HG03039 (cell line): ENCODE results near the gene NCDN.
A peak's percentile ranks its signal among the peaks of the same experiment; 100 is the strongest.

ENCODE experiments used
- ATAC-seq: cut with Tn5 transposase; IDR thresholded peaks from one replicate; pipeline ENCODE4 v1.9.1; 2021; ENCODE audit warnings: mild to moderate bottlenecking, moderate library complexity; ENCODE audit not compliant: unreplicated experiment

The NCDN gene

DNA sequence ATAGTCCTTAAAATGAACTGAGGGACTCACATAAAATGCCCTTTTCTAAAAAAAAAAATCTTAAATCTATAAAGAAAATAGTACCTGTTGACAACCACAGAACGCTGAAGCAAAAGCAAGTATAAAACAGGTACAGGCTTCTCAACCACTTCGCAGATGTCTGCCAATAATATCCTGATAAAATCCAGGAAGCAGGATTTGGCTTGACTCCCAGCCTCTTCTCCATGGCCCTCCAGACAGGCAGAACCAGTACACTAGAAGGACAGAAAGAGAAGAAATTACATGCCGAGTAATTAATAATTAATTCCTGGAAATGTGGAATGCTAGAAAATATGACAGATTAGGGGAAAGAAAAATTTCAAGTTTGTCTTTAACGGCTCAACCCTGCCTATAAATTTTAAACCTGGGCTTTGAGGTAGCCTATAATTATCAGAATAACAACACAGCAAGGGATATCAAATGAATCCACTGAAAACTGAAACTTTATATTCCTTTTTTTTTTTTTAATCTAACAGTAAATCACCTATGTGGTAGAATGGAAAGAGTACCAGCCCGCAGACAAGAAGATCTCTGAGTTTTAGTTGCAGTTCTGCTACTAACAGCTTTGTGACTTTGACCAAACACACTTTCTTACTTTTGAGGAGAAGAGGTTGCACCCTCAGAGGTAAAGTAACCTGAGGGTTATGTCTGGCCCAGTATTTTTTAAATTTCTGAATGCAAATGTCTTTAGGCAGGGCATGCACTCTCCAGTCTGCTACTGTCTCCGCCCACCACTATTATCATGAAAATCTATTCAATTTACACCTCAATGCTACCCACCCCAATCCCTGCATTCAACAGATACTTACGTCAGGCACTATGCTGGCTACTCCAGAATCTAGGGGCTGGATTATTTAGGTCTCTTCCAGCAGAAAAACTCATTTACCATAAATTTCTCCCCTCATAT, 3.1 kb upstream of the NCDN start:
- no peak for ATAC-seq

DNA sequence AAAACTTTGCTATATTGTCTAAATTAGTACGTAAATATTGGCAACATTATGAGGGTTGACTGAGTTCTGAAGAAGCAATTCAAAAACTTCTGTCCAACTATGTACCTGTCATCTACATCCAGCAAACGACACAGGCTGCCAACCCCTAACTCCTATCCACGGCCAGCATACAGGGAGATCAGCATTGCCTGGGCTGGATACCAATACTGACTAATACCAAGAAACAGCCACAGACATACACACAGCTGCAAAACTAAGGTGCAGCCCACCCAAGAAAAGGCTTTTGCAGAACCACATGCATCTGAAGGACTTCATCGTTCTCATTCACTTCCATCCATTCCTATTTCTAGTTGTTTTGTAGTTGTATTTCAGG, 2.4 kb upstream of the NCDN start:
- no peak for ATAC-seq

DNA sequence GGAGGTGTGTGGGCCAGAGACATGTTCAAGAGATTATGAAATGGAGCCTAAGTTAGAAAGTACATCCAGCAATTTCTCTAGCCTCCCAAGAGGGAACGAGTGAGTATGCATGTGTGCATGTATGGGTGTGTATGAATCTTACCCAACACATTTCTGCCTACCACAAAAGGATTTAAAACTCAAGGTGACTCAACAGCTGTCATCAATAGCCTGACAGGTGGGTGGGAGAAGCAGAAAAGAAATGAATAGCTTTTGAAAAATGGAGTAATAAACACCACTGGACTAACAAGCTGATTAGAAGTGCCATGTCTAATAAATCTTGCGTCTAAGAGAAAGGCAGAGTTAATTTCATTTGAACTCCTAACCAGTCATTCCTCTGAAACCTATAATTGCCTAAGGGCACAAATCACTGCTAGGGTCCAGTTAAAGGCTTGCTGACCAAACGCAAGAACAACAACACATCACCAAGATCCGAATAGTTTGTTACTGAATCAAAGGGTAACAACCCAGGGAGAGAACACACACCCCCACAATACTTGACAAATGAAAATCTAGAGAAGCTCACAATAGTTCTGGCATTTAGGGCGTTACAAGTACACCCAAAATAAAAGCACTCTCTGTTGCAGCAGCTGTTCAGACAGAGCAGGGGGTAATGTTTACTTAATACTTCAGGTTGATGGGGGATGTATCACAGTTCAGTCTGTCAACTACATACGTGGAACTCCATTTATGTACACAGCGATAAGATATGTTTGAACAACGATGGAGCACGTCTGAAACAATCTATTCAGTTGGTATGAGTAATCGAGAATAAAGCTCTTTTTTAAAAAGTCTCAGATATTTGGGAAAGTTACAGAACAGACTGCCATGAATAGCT, 1.8 kb upstream of the NCDN start:
- no peak for ATAC-seq

DNA sequence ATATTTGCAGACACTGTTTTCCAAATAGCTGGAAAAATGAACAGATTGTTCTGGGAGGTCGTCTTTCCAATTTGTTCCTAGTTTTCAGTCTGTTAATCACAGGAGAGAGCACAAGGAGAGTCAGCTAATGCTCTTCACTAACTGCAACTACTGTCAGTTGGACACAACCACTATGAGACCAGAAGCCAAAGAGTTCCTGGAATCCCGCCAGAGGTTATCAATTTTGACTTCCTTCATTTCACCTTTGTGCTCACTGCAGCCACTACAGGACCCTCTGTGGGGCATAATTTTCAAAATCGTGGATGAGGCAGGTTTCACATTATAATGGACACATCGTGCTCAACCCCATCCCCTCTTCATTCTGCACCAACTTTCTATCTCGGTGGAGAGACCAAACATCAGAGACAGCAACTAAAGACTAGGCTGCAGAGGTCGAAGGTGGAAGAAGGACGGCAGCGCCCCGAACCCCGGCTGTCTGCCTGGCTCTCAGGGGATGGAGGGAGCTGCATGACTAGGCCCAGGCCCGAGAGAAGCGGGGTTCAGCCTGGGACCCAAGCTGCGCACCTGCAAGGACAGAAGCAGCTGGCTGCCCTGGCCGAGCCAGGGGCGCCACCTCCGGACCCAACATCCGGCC, 998 bp upstream of the NCDN start:
- peak; percentile 28 for ATAC-seq

DNA sequence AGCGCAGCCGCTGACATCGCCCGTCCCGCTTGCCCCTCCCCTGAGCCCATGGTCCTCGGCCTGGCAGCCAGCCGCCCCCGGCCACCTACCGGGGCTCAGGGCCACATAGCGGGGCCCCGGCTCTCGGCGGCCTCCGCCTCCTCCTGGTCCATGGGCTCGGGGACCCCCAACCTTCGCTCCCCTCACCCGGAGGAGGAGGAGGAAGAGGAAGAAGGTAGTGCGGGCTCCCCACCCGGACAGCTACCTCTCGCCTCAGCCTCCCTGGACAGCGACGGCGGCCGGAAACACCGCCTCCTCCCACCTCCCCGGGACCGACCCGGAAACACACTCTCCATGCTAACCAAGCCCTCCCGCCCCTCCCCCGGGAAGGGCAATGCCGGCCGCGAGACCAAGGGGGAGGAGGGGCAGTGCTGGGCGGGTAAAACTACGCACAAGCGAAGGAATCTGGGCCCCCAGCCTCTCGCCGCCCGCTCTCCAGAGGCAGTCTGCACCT, 435 bp upstream of the NCDN start, which contains the start of gene KIAA0319L:
KIAA0319L (minus strand) TSS at position 286 of the 493 bp plus-strand sequence. CDS start 2,912 bp downstream, outside the sequence.
- peak; percentile 69 for ATAC-seq

DNA sequence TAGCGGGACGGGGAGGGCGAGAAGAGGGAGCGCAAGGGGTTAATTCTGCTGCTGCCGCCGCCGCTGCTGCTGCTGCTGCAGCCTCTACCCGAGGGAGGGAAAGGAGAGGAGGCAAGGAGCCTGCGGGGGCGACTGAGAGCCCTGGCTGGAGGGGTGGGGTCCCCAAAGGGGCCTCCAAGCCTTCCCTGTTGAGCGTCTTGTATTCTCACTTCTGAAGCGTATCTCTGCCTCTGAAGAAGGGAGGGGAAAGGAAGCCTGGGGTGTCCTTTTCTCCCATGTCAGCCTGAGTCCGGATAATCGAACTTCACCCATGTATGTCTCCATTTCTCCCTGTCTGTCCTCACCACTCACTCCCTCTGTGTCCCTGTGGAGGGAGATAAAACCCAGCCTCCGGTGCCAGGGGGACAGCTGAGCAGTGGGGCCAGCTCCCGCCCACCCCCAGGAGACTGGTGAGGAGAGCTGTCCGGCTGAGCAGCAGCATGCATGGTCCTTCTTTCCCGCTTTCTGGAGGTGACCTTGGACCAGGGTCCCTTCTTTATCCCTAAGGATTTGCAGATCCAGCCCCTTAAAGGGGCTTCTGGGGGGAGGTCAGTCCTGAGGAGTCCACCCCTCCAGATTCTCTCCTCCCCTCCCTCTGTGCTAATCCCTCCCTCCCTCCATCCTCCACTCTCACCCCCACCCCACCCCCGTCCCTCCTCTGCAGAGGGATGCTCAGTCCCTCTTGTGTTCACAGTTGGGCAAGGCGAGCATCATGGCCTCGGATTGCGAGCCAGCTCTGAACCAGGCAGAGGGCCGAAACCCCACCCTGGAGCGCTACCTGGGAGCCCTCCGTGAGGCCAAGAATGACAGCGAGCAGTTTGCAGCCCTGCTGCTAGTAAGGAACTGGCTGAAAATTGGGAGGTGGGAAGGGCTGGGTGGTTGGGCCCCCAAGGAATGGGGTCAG, 1.0 kb downstream of the NCDN start:
- ATAC-seq: no peak

DNA sequence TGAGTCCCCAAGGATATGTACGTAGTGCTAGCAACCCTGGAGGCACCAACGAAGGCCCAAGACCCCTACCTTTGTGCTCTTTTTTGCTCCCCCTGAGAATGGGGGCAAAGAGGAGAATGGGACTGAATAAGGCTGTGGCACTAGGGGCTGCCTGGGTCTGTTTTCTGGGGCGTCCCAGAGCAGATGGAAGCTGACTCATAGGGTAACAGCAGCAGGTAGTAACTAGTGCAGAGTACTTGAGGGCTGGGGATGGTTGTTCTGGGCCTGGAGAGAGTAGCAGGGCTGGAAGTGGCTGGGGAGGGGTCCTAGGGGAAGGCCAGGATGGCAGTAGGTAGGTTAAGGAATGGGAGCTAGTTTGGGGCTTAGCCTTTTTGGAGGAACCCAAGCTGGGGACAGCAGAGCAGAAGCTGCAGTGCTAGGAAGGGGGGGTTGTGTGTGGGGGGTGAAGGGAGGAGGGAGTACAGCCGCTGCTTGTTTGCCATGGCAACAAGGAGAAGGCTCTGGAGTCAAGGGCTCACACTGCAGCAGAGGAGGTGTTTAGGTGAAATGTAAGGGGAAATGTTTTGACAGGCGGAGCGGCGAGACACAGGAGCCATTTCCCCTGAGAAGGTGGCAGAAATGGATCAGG, 1.8 kb downstream of the NCDN start:
- no peak for ATAC-seq

DNA sequence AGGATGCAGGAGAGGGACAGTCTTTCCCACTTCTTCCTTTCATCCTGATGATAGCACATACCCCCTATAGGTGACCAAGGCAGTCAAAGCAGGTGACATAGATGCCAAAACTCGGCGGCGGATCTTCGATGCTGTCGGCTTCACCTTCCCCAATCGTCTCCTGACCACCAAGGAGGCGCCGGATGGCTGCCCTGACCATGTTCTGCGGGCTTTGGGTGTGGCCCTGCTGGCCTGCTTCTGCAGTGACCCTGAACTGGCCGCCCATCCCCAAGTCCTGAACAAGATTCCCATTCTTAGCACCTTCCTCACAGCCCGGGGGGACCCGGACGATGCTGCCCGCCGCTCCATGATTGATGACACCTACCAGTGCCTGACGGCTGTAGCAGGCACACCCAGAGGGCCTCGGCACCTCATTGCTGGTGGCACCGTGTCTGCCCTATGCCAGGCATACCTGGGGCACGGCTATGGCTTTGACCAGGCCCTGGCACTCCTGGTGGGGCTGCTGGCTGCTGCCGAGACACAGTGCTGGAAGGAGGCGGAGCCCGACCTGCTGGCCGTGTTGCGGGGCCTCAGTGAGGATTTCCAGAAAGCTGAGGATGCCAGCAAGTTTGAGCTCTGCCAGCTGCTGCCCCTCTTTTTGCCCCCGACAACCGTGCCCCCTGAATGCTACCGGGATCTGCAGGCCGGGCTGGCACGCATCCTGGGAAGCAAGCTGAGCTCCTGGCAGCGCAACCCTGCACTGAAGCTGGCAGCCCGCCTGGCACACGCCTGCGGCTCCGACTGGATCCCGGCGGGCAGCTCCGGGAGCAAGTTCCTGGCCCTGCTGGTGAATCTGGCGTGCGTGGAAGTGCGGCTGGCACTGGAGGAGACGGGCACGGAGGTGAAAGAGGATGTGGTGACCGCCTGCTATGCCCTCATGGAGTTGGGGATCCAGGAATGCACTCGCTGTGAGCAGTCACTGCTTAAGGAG, 2.9 kb downstream of the NCDN start:
- no peak for ATAC-seq

DNA sequence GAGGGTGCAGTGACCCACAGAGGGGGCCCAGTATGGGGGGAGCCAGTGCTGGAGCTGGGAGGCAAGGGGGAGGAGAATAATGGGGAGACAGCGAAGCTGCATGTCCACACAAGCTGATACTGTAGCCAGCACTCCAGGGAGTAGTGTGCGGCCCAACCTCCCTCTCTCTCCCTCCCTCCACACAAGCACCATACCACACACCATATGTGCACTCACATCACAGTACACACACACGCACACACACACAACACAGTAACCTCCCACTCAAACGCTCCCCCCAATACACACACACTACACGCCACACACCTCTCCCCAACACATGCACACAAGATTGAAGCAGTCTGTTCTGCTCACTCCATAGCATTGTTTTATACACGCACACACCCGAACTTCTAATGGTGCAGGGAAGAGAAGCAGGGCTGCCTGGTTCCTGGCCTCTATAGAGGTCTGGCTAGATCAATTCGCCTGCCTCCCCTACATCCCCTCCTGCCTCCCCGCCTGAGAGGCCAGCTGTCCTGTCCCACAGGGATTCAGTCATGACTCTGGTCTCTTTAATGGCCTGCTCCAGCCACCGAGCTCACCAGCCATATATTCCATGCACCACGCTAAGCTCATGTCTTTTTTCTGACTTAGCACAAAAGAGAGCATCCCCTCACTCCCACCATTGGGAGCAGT, 3.8 kb downstream of the NCDN start:
- ATAC-seq: no peak

DNA sequence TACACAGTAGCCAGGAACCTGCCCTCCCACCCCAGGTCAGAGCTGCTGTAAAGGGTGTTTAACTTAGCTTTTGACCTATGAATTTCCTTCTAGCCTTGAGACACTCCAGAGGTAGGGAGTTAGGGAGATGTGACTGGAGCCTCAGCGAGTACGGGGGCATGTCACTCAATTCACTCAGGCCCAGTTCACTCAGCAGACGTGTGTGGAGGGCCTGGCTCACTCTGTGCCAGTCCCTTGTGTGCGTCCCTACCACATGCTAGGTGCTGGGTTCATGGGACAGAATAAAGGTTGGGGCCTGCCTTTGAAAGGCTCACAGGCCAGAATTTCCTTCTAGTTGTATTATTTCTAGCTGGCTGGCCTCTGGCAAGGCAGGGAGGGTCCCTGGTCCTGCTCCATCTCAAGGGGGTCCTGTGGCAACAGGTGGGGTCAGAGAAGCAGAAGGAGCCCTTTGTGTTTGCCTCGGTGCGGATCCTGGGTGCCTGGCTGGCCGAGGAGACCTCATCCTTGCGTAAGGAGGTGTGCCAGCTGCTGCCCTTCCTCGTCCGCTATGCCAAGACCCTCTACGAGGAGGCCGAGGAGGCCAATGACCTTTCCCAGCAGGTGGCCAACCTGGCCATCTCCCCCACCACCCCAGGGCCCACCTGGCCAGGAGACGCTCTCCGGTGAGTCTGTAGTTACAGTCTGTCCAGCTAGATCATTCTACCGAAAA, 4.5 kb downstream of the NCDN start:
- ATAC-seq: no peak

DNA sequence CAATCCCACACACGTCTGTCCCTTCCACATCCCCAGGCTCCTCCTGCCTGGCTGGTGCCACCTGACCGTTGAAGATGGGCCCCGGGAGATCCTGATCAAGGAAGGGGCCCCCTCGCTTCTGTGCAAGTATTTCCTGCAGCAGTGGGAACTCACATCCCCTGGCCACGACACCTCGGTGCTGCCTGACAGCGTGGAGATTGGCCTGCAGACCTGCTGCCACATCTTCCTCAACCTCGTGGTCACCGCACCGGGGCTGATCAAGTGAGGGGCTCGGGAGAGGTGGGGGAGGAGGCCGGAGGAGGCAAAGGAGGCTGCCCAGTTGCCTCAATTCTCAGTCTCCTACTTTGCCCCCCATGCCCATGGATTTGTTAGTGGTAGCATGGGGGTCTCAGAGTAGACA, 5.6 kb downstream of the NCDN start:
- no peak for ATAC-seq

DNA sequence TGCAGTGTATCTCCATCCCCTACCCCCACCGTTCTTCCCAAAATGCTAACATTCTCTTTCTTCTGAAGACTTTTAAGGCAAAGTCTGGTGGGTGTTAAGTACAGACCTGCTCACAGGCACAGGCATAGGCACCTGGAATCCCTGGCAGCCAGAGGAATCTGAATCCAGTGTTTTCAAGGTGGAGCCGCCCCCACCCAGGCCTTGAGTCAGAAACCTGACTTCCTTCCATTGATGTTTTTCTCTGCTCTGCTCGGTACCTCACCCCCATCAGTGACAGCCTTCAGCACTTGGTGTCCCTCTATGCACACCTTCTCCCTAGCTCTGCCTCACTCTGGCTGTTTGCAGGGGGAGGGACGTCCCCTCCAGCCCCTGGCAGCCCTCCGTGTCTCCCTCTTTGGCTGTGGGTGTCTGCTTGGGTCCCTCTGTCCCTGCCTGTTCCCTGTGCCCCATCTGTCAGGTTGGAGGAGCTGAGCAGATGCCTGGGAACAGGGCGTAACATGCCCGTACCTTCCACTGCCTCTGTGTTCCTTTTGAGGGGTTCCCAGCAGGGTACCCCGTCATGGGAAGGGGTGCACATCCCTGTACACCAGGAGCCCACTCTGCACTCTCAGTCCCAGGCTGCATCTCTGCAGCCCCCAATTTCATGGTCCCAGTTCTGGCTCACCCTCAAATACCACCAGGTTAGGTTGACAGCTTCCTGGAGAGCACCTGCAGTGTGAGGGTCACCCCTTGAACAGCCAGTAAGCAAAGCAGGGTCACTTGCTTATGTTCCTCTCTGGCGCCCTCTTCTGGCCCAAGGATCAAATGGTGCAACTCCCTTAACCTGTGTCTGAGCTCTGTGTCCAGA, 6.7 kb downstream of the NCDN start:
- ATAC-seq: no peak

DNA sequence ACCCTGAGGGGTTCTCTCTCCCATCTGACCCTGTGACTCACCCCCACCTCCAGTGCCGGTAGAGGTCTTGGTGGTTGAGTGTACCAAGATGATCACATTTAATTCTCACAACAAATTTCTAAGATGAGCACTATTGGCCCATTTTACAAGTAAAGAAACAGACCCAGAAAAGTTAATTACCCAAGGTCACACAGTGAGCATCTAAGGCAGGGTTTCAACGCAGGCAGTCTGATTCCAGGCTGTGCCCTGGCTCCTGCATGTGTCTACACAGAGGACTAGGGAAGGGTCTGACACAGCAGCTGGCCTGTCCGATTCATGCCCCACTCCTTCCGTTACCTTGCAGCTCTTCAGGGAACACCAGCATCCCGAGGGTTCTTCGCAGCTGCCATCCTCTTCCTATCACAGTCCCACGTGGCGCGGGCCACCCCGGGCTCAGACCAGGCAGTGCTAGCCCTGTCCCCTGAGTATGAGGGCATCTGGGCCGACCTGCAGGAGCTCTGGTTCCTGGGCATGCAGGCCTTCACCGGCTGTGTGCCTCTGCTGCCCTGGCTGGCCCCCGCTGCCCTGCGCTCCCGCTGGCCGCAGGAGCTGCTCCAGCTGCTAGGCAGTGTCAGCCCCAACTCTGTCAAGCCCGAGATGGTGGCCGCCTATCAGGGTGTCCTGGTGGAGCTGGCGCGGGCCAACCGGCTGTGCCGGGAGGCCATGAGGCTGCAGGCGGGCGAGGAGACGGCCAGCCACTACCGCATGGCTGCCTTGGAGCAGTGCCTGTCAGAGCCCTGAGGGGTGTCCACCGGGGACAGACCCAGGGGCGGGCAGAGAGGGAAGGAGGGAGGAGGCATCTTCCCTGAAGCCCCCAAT, 7.5 kb downstream of the NCDN start:
- ATAC-seq: no peak

DNA sequence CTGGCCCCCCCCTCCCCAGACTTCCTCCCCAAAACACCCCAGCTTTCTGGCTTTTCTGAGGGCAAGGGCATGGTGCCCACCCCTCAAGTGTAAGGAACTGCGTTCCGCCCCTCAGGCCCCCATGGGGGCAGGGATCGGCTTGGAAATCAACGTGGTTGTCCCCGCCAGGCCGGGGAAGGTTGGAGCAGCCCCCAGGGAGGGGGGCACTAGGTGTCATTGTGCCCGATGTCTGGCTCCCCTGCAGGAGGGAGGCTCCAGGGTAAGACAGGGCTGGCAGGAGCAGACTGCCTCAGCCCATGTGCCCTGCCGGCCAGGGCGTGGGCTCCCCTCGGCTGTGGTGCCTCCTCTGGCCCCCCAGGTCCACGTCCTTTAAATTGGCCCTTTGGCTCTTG, 8.1 kb downstream of the NCDN start:
- no peak for ATAC-seq

DNA sequence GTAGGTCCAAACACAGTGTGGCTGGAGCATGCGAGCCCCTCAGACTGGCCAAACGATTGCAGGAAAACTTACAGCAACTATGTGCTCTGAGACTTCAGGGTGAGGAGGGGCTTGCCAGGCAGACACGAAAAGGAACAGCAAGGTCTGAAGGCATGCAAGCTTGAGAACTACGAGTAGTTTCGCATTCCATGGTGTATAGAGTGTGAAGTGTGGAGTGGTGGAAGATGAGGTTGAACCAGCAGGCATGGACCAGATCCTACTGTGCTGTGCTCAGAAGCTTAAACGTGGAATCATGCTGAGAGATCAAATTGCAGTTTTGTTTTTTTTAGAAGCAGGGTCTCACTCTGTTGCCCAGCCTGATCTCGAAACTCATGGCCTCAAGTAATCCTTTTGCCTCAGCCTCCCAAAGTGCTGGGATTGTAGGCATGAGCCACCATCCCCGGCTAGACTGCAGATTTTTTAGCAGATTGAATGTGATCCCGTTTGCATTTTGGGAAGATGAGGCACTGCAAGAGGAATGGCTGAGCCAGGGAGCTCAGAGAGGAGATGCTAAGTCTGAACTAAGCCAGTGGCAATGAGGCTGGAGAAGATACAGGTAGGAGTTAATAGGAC, 10.5 kb downstream of the NCDN start:
- no peak for ATAC-seq
